KMS-11 (cell line): ENCODE measurements around the gene KCNT1.

Experiments
- H2AFZ ChIP-seq: fragments of 200-600 bp; sonication (generic); 2 replicates; pipeline ENCODE4 v1.6.1; 2016; ENCODE audit warnings: antibody characterized with exemption, mixed run types, low read depth
- H3K27ac ChIP-seq: fragments of 200-600 bp; sonication (generic); 2 replicates; pipeline ENCODE4 v1.6.1; 2016; ENCODE audit warnings: mild to moderate bottlenecking, mixed run types
- H3K27me3 ChIP-seq: fragments of 200-600 bp; sonication (generic); 2 replicates; pipeline ENCODE4 v1.6.1; 2017; ENCODE audit warnings: mild to moderate bottlenecking, low read depth, mixed run types, moderate library complexity; ENCODE audit not compliant: insufficient read depth
- H3K36me3 ChIP-seq: fragments of 200-600 bp; sonication (generic); 2 replicates; pipeline ENCODE4 v1.6.1; 2017; ENCODE audit warnings: mild to moderate bottlenecking, mixed run types; ENCODE audit not compliant: insufficient read depth
- H3K4me1 ChIP-seq: fragments of 200-600 bp; sonication (generic); 2 replicates; pipeline ENCODE4 v1.6.1; 2016; ENCODE audit warnings: mild to moderate bottlenecking, low read depth, mixed run types; ENCODE audit not compliant: poor library complexity, severe bottlenecking
- H3K4me2 ChIP-seq: fragments of 200-600 bp; sonication (generic); 2 replicates; pipeline ENCODE4 v1.7.0; 2016; ENCODE audit warnings: mild to moderate bottlenecking, mixed run types
- H3K4me3 ChIP-seq: fragments of 200-600 bp; sonication (generic); IDR thresholded peaks from 2 replicates; pipeline ENCODE4 v1.6.1; 2017; ENCODE audit warnings: low read depth, low read length, mixed read lengths; ENCODE audit not compliant: insufficient read depth
- H3K79me2 ChIP-seq: fragments of 200-600 bp; sonication (generic); 2 replicates; pipeline ENCODE4 v1.6.1; 2016; ENCODE audit warnings: low read depth, mixed run types; ENCODE audit not compliant: insufficient read depth
- H3K9ac ChIP-seq: fragments of 200-600 bp; sonication (generic); 2 replicates; pipeline ENCODE4 v1.6.1; 2016; ENCODE audit warnings: mild to moderate bottlenecking, mixed run types
- H4K20me1 ChIP-seq: fragments of 200-600 bp; sonication (generic); 2 replicates; pipeline ENCODE4 v1.6.1; 2016; ENCODE audit warnings: mild to moderate bottlenecking, mixed run types; ENCODE audit not compliant: insufficient read depth
- CTCF ChIP-seq: fragments of 200-600 bp; sonication (generic); conservative IDR thresholded peaks from 2 replicates; pipeline ENCODE4 v1.6.1; 2017; ENCODE audit warnings: low read depth, mild to moderate bottlenecking, antibody characterized with exemption, low read length, moderate library complexity, mixed read lengths

Gene KCNT1

GRCh38 chr9:135701959-135702721 lies at the start of gene KCNT1:
Gene KCNT1, plus strand, starts transcription at chr9:135702185. Its CDS starts 74 bp downstream, at chr9:135702259.
- Histone ChIP-seq H3K27me3 (peaks cover 89% of the 10 kb centered on the region), H4K20me1 (no peaks in the 10 kb centered on the region), H3K4me1 (no peaks in the 10 kb centered on the region), H3K79me2 (no peaks in the 10 kb centered on the region), H2AFZ (no peak within 1 kb of the TSS), H3K36me3 (no peaks in the 10 kb centered on the region), H3K9ac (no peak within 1 kb of the TSS), H3K4me3 (no peak within 1 kb of the TSS), H3K27ac (no peak within 1 kb of the TSS), H3K4me2 (no peak within 1 kb of the TSS)
- peak; percentile 69 for TF ChIP-seq CTCF

GRCh38 chr9:135655317-135655716 lies 46.7 kb upstream of the KCNT1 start:
- no peak for TF ChIP-seq CTCF
- Histone ChIP-seq H3K4me2 (no peak overlapping the region), H3K9ac (no peak overlapping the region), H4K20me1 (no peaks in the 10 kb centered on the region), H3K27ac (no peak overlapping the region), H3K27me3 (peaks cover 77% of the 10 kb centered on the region), H3K36me3 (no peaks in the 10 kb centered on the region), H2AFZ (no peak overlapping the region), H3K4me1 (no peaks in the 10 kb centered on the region), H3K79me2 (no peaks in the 10 kb centered on the region), H3K4me3 (no peak overlapping the region)

- no peak overlapping the region for H3K4me3 ChIP-seq
- no peak overlapping the region for H3K27ac ChIP-seq
- no peak overlapping the region for H3K9ac ChIP-seq
- H4K20me1 ChIP-seq, result no peaks in the 10 kb centered on the region
- H3K36me3 ChIP-seq, result no peaks in the 10 kb centered on the region
- TF ChIP-seq CTCF, result no peak
- H3K4me2 ChIP-seq, result no peak overlapping the region
- peaks cover 80% of the 10 kb centered on the region for H3K27me3 ChIP-seq
- no peak overlapping the region for H2AFZ ChIP-seq
- H3K79me2 ChIP-seq, result no peaks in the 10 kb centered on the region
- H3K4me1 ChIP-seq, result no peaks in the 10 kb centered on the region
These were observed 44.6 kb upstream of the KCNT1 start for GRCh38 chr9:135657416-135657815.

GRCh38 chr9:135659252-135659651 lies 42.7 kb upstream of the KCNT1 start:
- H3K27ac ChIP-seq, result no peak overlapping the region
- no peak for TF ChIP-seq CTCF
- no peak overlapping the region for H3K9ac ChIP-seq
- no peaks in the 10 kb centered on the region for H4K20me1 ChIP-seq
- no peaks in the 10 kb centered on the region for H3K4me1 ChIP-seq
- no peaks in the 10 kb centered on the region for H3K36me3 ChIP-seq
- peaks cover 77% of the 10 kb centered on the region for H3K27me3 ChIP-seq
- H2AFZ ChIP-seq, result no peak overlapping the region
- H3K4me3 ChIP-seq, result no peak overlapping the region
- no peaks in the 10 kb centered on the region for H3K79me2 ChIP-seq
- H3K4me2 ChIP-seq, result no peak overlapping the region
